Endothelial cell of umbilical vein (primary cell): ENCODE measurements around the gene ICE2. TPM values are rescaled to one million over a fixed set of nuclear protein-coding genes. Genes with fewer than 3 reads are reported as not detected.

ENCODE experiments used
- BruUV-seq: library from RNA; stranded (reverse); fragments of 400-500 nt; replicated peaks from 2 replicates; lab custom pipeline; 2021; lab: Mats Ljungman, UMichigan
- CTCF ChIA-PET: fragments of 300-600, 350-600 bp; sonication (Branson Sonifier 250); formaldehyde crosslinking; loops from one replicate; lab custom pipeline; 2021; ENCODE audit warnings: antibody characterized with exemption, inconsistent platforms; lab: Charles Lee
- POLR2A ChIA-PET: fragments of 300-600, 350-600 bp; sonication (Branson Sonifier 250); formaldehyde crosslinking; loops from one replicate; lab custom pipeline; 2021; ENCODE audit warnings: antibody characterized with exemption, inconsistent platforms; lab: Charles Lee
- DNase-seq: peaks from one replicate; pipeline ENCODE4 v3.0.0-alpha.2; 2011; ENCODE audit warnings: low read depth, low spot score
- FAIRE-seq: peaks from 2 replicates; lab custom pipeline; 2011; peaks lifted over from hg19 to GRCh38; lab: Jason Lieb, UNC
- H2AFZ ChIP-seq: 2 replicates; pipeline ENCODE4 v1.6.0; 2012; ENCODE audit warnings: low read depth, low read length, control low read depth, inconsistent platforms
- H3K27ac ChIP-seq: 2 replicates; pipeline ENCODE4 v1.5.1; 2011; ENCODE audit warnings: low read depth, mild to moderate bottlenecking, control low read depth, low read length, moderate library complexity; ENCODE audit not compliant: insufficient read depth
- H3K27me3 ChIP-seq, 2 experiments: 2 replicates each; pipeline versions ENCODE4 v1.6.0 to v1.6.1; 2011; ENCODE audit warnings: low read length in 2 of 2, mixed read lengths in 1 of 2; ENCODE audit not compliant: control insufficient read depth in 2 of 2, insufficient read depth in 2 of 2
- H3K36me3 ChIP-seq, 2 experiments: 2 replicates in 1 of 2; 3 replicates in 1 of 2; pipeline ENCODE4 v1.5.1; 2011; ENCODE audit warnings: low read length in 2 of 2, mild to moderate bottlenecking in 1 of 2, moderate library complexity in 1 of 2; ENCODE audit not compliant: control insufficient read depth in 2 of 2, insufficient read depth in 2 of 2; ENCODE audit errors: extremely low read depth in 1 of 2
- H3K4me1 ChIP-seq: 3 replicates; pipeline ENCODE4 v1.5.1; 2011; ENCODE audit warnings: mild to moderate bottlenecking, low read length; ENCODE audit not compliant: control insufficient read depth, insufficient read depth; ENCODE audit errors: extremely low read depth
- H3K4me2 ChIP-seq: 2 replicates; pipeline ENCODE4 v1.6.1; 2011; ENCODE audit warnings: low read length, control low read depth, mixed read lengths; ENCODE audit not compliant: insufficient read depth
- H3K4me3 ChIP-seq, 3 experiments: fragments of 200-600 bp in 1 of 3; sonication (generic), shearing (Covaris generic) in 1 of 3; replicated peaks in 1 of 3; 2 replicates each; pipeline ENCODE4 v1.5.1; 2011 to 2016; ENCODE audit warnings: control low read depth in 3 of 3, low read length in 3 of 3, mild to moderate bottlenecking in 2 of 3, inconsistent platforms in 1 of 3, low read depth in 1 of 3, moderate library complexity in 1 of 3; ENCODE audit not compliant: insufficient read depth in 1 of 3
- H3K79me2 ChIP-seq: 2 replicates; pipeline ENCODE4 v1.6.0; 2012; ENCODE audit warnings: low read length, inconsistent platforms; ENCODE audit not compliant: control insufficient read depth, insufficient read depth
- H3K9ac ChIP-seq: replicated peaks from 2 replicates; pipeline ENCODE3; 2011; ENCODE audit warnings: low read length, control low read depth; ENCODE audit not compliant: insufficient read depth; ENCODE audit errors: extremely low read depth
- H3K9me1 ChIP-seq: replicated peaks from 3 replicates; pipeline ENCODE4 v1.6.0; 2011; ENCODE audit warnings: mild to moderate bottlenecking, low read length; ENCODE audit not compliant: control insufficient read depth, insufficient read depth; ENCODE audit errors: extremely low read depth
- H3K9me3 ChIP-seq: replicated peaks from 2 replicates; pipeline ENCODE4 v1.5.1; 2012; ENCODE audit warnings: low read length, inconsistent platforms; ENCODE audit not compliant: control insufficient read depth, insufficient read depth
- H4K20me1 ChIP-seq: replicated peaks from 2 replicates; pipeline ENCODE3; 2011; ENCODE audit warnings: mild to moderate bottlenecking, low read length; ENCODE audit not compliant: control insufficient read depth, insufficient read depth; ENCODE audit errors: extremely low read depth
- EZH2 ChIP-seq: IDR thresholded peaks from 2 replicates; pipeline ENCODE4 v1.6.1; 2012; ENCODE audit warnings: borderline replicate concordance, low read depth, mild to moderate bottlenecking, moderate library complexity, low read length, inconsistent platforms; ENCODE audit not compliant: severe bottlenecking
- FOS ChIP-seq: IDR thresholded peaks from 2 replicates; pipeline ENCODE4 v1.6.1; 2011; ENCODE audit warnings: mild to moderate bottlenecking, low read length, moderate library complexity, borderline replicate concordance; ENCODE audit not compliant: insufficient read depth
- GATA2 ChIP-seq: IDR thresholded peaks from 2 replicates; pipeline ENCODE4 v1.7.0; 2011; ENCODE audit warnings: low read depth, mild to moderate bottlenecking, moderate library complexity, mixed read lengths, low read length; ENCODE audit not compliant: insufficient read length, insufficient read depth
- JUN ChIP-seq: IDR thresholded peaks from 2 replicates; pipeline ENCODE4 v1.6.1; 2011; ENCODE audit warnings: borderline replicate concordance, low read depth; ENCODE audit not compliant: insufficient read length, insufficient read depth
- MYC ChIP-seq: IDR thresholded peaks from one replicate; pipeline ENCODE4 v1.6.1; 2011; ENCODE audit warnings: mild to moderate bottlenecking, low read depth, low read length
- POLR2A ChIP-seq: IDR thresholded peaks from 2 replicates; pipeline ENCODE4 v1.6.1; 2012; ENCODE audit warnings: low read depth, mild to moderate bottlenecking, control low read depth, low read length
- POLR2AphosphoS5 ChIP-seq: IDR thresholded peaks from 2 replicates; pipeline ENCODE4 v1.6.1; 2012; ENCODE audit warnings: low read depth, mild to moderate bottlenecking, control low read depth, low read length, moderate library complexity; ENCODE audit not compliant: insufficient read depth
- dilution Hi-C: fragments of 300-500 bp; cut with MboI; formaldehyde crosslinking; loops from one replicate; pipeline ENCODE4 v1.15.0; 2019; ENCODE audit warnings: low sequenced_read_pairs; ENCODE audit not compliant: extremely low pct_ligation_motif_present
- intact Hi-C: fragments of 100-400 bp; cut with micrococcal nuclease; formaldehyde crosslinking; loops from one replicate; pipeline ENCODE4 v1.10.0; 2022
- polyA plus RNA-seq, 4 experiments: library from polyadenylated mRNA; depleted of rRNA in 3 of 4; stranded (reverse) in 3 of 4; unstranded in 1 of 4; fragments of >200 nt; gene quantifications; 2 replicates each; pipeline versions ENCODE4 v1.2.1 to v1.2.3, GENCODE V29; 2011 to 2012; ENCODE audit warnings: missing spikeins in 1 of 4
- total RNA-seq: library from RNA; stranded (reverse); gene quantifications from 2 replicates; pipeline ENCODE4 v1.2.3, GENCODE V29; 2021
- TF ChIP-seq, protein P1 (sequence below), 2 donors: IDR thresholded peaks; 1 replicate in 1 of 2; 2 replicates in 1 of 2; pipeline ENCODE4 v1.5.1; 2011; ENCODE audit warnings: low read length in 2 of 2, mild to moderate bottlenecking in 2 of 2, moderate library complexity in 2 of 2, control low read depth in 1 of 2, inconsistent platforms in 1 of 2, low read depth in 1 of 2; ENCODE audit not compliant: insufficient read depth in 1 of 2; ENCODE audit errors: extremely low read depth in 1 of 2
- TF ChIP-seq, protein P2 (sequence below): IDR thresholded peaks from 2 replicates; pipeline ENCODE4 v1.6.1; 2011; ENCODE audit not compliant: insufficient read depth, insufficient read length

Gene ICE2
- total and polyA plus RNA-seq, 2 donors (not counting 3 experiments of a cell fraction or from before 2014, with no cell fraction given) = 22.1 to 57.0 TPM

DNA sequence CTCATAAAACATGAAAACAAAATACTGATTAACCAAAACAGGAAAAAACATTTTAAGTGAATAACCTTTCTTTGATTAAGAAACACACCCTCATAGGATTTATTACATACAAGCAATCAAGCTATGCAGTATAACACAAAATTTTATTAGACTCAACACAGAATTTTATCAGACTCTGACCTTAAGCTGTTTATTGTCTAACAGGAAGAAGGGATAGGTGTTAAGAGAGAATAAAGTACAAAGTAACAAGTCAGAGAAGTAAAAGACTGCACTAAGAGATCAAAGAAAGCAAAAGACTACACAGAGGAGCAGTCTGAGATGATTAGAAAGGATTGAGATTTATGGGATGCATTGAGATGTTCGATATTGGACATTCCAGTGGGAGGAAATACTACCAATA lies 37.6 kb downstream of the ICE2 start:
- intact Hi-C loops = no loop called here
- Histone ChIP-seq H4K20me1 (no peaks in the 10 kb centered on the region), H3K79me2 (peaks cover 5% of the 10 kb centered on the region), H3K36me3 (peaks cover 0 to 2% of the 10 kb centered on the region in 2 experiments), H3K4me2 (no peak overlapping the region), H3K27me3 (no peaks in the 10 kb centered on the region), H3K4me1 (no peaks in the 10 kb centered on the region), H3K4me3 (no peak overlapping the region), H2AFZ (no peak overlapping the region), H3K27ac (no peak overlapping the region), H3K9me3 (no peaks in the 10 kb centered on the region), H3K9ac (no peak overlapping the region), H3K9me1 (no peaks in the 10 kb centered on the region)
- no peak for TF ChIP-seq FOS
- TF ChIP-seq, protein P1, sequence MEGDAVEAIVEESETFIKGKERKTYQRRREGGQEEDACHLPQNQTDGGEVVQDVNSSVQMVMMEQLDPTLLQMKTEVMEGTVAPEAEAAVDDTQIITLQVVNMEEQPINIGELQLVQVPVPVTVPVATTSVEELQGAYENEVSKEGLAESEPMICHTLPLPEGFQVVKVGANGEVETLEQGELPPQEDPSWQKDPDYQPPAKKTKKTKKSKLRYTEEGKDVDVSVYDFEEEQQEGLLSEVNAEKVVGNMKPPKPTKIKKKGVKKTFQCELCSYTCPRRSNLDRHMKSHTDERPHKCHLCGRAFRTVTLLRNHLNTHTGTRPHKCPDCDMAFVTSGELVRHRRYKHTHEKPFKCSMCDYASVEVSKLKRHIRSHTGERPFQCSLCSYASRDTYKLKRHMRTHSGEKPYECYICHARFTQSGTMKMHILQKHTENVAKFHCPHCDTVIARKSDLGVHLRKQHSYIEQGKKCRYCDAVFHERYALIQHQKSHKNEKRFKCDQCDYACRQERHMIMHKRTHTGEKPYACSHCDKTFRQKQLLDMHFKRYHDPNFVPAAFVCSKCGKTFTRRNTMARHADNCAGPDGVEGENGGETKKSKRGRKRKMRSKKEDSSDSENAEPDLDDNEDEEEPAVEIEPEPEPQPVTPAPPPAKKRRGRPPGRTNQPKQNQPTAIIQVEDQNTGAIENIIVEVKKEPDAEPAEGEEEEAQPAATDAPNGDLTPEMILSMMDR (IDR thresholded peaks at IDR 0.05; ENCODE audit: extremely low read depth in 1 of 2, insufficient read depth in 1 of 2, low read depth in 1 of 2, low read length in 2 of 2) = no peak
- no peak for TF ChIP-seq POLR2AphosphoS5
- TF ChIP-seq GATA2 = no peak
- TF ChIP-seq MYC = no peak
- TF ChIP-seq, protein P2, sequence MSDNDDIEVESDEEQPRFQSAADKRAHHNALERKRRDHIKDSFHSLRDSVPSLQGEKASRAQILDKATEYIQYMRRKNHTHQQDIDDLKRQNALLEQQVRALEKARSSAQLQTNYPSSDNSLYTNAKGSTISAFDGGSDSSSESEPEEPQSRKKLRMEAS = no peak
- no peak for TF ChIP-seq EZH2
- TF ChIP-seq JUN = no peak
- no peak for TF ChIP-seq POLR2A
- ChIA-PET CTCF (interaction anchor here (0.6 to 6.2 kb wide), 7 partner anchors 11 to 115 kb away, joined by 3 to 40 read pairs (median 3); partner anchors contain the start of gene ANXA2), POLR2A (no interaction called here)
- dilution Hi-C loops = no loop called here
- FAIRE-seq = no peak
- BruUV-seq = no TSS peak
- no peak for DNase-seq
